ENCODE results near the gene CCDC110.

GRCh38 chr4:185404031-185404430 lies 67.5 kb downstream of the CCDC110 start:
- TF ChIP-seq POLR2AphosphoS5 (IDR thresholded peaks at IDR 0.05; ENCODE audit: low read depth, low read length): no peak
- no peak for TF ChIP-seq CTCF (IDR thresholded peaks at IDR 0.05)
- TF ChIP-seq CHD2 (IDR thresholded peaks at IDR 0.05; ENCODE audit: low read length, partially characterized antibody): no peak
- TF ChIP-seq YY1 (IDR thresholded peaks at IDR 0.05; ENCODE audit: low read depth): no peak
- TF ChIP-seq MXI1 (IDR thresholded peaks at IDR 0.05; ENCODE audit: low read depth, low read length): no peak
- no peak for TF ChIP-seq GABPA (IDR thresholded peaks at IDR 0.05; ENCODE audit: low read depth)
- TF ChIP-seq NRF1 (IDR thresholded peaks at IDR 0.05; ENCODE audit: low read depth, low read length): no peak
- TF ChIP-seq FOXJ3 (CRISPR knock-in tag; IDR thresholded peaks at IDR 0.05): no peak
- no peak for TF ChIP-seq REST (IDR thresholded peaks at IDR 0.05; ENCODE audit: low read depth, low read length)
- no peak for TF ChIP-seq SMC3 (IDR thresholded peaks at IDR 0.05; ENCODE audit: low read depth, low read length)
- TF ChIP-seq, protein P1, sequence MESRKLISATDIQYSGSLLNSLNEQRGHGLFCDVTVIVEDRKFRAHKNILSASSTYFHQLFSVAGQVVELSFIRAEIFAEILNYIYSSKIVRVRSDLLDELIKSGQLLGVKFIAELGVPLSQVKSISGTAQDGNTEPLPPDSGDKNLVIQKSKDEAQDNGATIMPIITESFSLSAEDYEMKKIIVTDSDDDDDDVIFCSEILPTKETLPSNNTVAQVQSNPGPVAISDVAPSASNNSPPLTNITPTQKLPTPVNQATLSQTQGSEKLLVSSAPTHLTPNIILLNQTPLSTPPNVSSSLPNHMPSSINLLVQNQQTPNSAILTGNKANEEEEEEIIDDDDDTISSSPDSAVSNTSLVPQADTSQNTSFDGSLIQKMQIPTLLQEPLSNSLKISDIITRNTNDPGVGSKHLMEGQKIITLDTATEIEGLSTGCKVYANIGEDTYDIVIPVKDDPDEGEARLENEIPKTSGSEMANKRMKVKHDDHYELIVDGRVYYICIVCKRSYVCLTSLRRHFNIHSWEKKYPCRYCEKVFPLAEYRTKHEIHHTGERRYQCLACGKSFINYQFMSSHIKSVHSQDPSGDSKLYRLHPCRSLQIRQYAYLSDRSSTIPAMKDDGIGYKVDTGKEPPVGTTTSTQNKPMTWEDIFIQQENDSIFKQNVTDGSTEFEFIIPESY (IDR thresholded peaks at IDR 0.05; ENCODE audit: borderline replicate concordance, low read depth): no peak
- TF ChIP-seq, protein P2, sequence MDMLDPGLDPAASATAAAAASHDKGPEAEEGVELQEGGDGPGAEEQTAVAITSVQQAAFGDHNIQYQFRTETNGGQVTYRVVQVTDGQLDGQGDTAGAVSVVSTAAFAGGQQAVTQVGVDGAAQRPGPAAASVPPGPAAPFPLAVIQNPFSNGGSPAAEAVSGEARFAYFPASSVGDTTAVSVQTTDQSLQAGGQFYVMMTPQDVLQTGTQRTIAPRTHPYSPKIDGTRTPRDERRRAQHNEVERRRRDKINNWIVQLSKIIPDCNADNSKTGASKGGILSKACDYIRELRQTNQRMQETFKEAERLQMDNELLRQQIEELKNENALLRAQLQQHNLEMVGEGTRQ (IDR thresholded peaks at IDR 0.05; ENCODE audit: borderline replicate concordance, low read depth, low read length): no peak
